ENCODE data around the gene RIN1.

DNA sequence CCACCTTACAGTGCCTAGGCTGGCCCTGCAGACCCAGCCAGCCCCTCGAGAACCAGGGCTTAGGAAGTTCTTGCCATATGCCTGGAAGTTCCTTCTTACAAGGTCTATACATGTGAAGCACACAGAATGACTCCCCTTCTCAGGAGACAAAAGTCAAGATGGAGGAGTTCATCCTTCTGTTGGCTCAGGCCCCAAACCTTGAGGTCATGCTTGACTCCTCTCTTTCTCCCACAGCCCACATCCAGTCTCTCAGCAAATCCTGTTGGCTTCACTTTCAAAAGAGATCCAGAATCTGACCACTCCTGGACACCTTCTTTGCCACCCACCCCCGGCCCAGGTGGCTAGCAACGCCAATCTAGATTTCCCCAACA is 17.6 kb downstream of the RIN1 start:
- TF ChIP-seq, protein P1, sequence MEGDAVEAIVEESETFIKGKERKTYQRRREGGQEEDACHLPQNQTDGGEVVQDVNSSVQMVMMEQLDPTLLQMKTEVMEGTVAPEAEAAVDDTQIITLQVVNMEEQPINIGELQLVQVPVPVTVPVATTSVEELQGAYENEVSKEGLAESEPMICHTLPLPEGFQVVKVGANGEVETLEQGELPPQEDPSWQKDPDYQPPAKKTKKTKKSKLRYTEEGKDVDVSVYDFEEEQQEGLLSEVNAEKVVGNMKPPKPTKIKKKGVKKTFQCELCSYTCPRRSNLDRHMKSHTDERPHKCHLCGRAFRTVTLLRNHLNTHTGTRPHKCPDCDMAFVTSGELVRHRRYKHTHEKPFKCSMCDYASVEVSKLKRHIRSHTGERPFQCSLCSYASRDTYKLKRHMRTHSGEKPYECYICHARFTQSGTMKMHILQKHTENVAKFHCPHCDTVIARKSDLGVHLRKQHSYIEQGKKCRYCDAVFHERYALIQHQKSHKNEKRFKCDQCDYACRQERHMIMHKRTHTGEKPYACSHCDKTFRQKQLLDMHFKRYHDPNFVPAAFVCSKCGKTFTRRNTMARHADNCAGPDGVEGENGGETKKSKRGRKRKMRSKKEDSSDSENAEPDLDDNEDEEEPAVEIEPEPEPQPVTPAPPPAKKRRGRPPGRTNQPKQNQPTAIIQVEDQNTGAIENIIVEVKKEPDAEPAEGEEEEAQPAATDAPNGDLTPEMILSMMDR (IDR thresholded peaks at IDR 0.05) = no peak
- no peak for TF ChIP-seq POLR2A (IDR thresholded peaks at IDR 0.05)

Data from uterus (tissue), 2 donors.